ENCODE data around the gene SLCO2A1.

SLCO2A1 gene

DNA sequence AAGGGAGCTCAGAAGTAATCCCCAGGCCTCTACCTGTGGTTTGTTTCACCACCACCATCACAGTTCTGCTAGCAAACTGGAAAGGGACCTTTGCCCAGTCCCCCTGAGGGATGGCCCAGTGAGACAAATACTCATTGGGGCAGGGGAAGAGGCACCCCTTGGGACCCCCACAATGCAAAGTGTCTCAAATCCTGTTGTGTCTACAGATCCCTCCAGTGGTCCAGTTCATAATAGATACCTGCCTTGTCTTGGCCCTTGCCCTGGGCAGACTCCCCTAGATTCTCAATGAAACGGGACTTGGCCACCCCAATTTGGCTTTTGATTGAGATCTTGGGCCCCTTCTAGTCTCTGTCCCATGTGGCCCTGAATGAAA lies 90.3 kb downstream of the SLCO2A1 start:
- TF ChIP-seq BACH2 (CRISPR knock-in tag; IDR thresholded peaks at IDR 0.05; ENCODE audit: borderline replicate concordance): no peak
- TF ChIP-seq CSDC2 (CRISPR knock-in tag; IDR thresholded peaks at IDR 0.05): no peak
- TF ChIP-seq ZFP30 (CRISPR knock-in tag; IDR thresholded peaks at IDR 0.05): no peak
- TF ChIP-seq ZC3H10 (CRISPR knock-in tag; IDR thresholded peaks at IDR 0.05): no peak
- TF ChIP-seq TCF4 (CRISPR knock-in tag; IDR thresholded peaks at IDR 0.05; ENCODE audit: borderline replicate concordance): no peak
- no peak for TF ChIP-seq GLIS3 (CRISPR knock-in tag; IDR thresholded peaks at IDR 0.05)
- no peak for TF ChIP-seq SNAI2 (CRISPR knock-in tag; IDR thresholded peaks at IDR 0.05)
- TF ChIP-seq ZNF70 (CRISPR knock-in tag; IDR thresholded peaks at IDR 0.05): no peak
- TF ChIP-seq TOX (CRISPR knock-in tag; IDR thresholded peaks at IDR 0.05; ENCODE audit: borderline replicate concordance): no peak
- TF ChIP-seq, protein P1, sequence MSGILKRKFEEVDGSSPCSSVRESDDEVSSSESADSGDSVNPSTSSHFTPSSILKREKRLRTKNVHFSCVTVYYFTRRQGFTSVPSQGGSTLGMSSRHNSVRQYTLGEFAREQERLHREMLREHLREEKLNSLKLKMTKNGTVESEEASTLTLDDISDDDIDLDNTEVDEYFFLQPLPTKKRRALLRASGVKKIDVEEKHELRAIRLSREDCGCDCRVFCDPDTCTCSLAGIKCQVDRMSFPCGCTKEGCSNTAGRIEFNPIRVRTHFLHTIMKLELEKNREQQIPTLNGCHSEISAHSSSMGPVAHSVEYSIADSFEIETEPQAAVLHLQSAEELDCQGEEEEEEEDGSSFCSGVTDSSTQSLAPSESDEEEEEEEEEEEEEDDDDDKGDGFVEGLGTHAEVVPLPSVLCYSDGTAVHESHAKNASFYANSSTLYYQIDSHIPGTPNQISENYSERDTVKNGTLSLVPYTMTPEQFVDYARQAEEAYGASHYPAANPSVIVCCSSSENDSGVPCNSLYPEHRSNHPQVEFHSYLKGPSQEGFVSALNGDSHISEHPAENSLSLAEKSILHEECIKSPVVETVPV (CRISPR knock-in tag; IDR thresholded peaks at IDR 0.05): no peak
- TF ChIP-seq ZFP3 (CRISPR knock-in tag; IDR thresholded peaks at IDR 0.05): no peak
- no peak for TF ChIP-seq OSR1 (CRISPR knock-in tag; IDR thresholded peaks at IDR 0.05)
- TF ChIP-seq ZNF8 (CRISPR knock-in tag; IDR thresholded peaks at IDR 0.05): no peak
- no peak for TF ChIP-seq RARB (CRISPR knock-in tag; IDR thresholded peaks at IDR 0.05)
- TF ChIP-seq, protein P2, sequence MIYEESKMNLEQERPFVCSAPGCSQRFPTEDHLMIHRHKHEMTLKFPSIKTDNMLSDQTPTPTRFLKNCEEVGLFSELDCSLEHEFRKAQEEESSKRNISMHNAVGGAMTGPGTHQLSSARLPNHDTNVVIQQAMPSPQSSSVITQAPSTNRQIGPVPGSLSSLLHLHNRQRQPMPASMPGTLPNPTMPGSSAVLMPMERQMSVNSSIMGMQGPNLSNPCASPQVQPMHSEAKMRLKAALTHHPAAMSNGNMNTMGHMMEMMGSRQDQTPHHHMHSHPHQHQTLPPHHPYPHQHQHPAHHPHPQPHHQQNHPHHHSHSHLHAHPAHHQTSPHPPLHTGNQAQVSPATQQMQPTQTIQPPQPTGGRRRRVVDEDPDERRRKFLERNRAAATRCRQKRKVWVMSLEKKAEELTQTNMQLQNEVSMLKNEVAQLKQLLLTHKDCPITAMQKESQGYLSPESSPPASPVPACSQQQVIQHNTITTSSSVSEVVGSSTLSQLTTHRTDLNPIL (CRISPR knock-in tag; IDR thresholded peaks at IDR 0.05; ENCODE audit: low read depth): no peak
- TF ChIP-seq PATZ1 (CRISPR knock-in tag; IDR thresholded peaks at IDR 0.05; ENCODE audit: borderline replicate concordance): no peak
- TF ChIP-seq POU6F1 (CRISPR knock-in tag; IDR thresholded peaks at IDR 0.05; ENCODE audit: borderline replicate concordance, low read depth): no peak
- TF ChIP-seq ARNTL (CRISPR knock-in tag; IDR thresholded peaks at IDR 0.05; ENCODE audit: borderline replicate concordance, low read depth): no peak
- no peak for TF ChIP-seq TSHZ2 (CRISPR knock-in tag; IDR thresholded peaks at IDR 0.05)
- TF ChIP-seq ISL1 (CRISPR knock-in tag; IDR thresholded peaks at IDR 0.05): no peak
- no peak for ATAC-seq

DNA sequence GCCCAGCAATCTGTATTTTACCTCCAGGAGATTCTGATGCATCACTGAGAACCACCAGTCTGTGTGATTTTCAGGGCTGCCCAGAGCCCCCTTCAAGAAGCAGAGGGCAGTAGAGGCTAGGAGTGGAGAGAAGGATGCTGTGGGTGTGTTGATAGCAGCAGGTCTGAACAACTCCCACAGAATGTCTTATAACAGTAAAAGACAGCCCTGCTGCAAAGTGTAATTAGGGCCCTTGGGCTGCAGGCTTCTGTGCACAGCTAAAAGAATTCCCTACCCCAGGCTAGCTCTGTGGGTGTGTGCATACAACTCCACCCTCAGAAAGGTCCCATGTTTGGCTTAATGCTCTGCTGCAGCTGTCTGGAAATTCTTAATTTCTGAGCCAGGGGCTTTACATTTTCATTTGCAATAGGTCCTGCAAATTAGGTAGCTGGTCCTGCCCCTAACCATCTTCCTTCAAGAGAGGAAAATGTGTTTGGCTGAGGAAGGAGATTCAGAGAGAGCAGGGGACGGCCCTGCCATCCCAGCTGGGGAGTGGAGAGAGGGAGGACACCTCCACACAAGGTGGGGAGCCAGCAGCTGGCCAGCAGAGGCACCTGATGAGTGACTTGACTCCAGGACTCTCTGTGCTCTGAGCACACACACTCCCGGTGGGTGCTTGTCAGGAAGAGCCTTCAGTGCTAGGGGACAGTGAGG lies 90.8 kb downstream of the SLCO2A1 start:
- ATAC-seq: no peak
- no peak for TF ChIP-seq PPARA (CRISPR knock-in tag; IDR thresholded peaks at IDR 0.05; ENCODE audit: borderline replicate concordance)
- no peak for TF ChIP-seq ZFP3 (CRISPR knock-in tag; IDR thresholded peaks at IDR 0.05)
- TF ChIP-seq, protein P1 (CRISPR knock-in tag; IDR thresholded peaks at IDR 0.05): no peak
- no peak for TF ChIP-seq ZNF565 (CRISPR knock-in tag; conservative IDR thresholded peaks at IDR 0.05; ENCODE audit: low read depth)
- no peak for TF ChIP-seq GLIS3 (CRISPR knock-in tag; IDR thresholded peaks at IDR 0.05)
- TF ChIP-seq ARNTL (CRISPR knock-in tag; IDR thresholded peaks at IDR 0.05; ENCODE audit: borderline replicate concordance, low read depth): no peak
- TF ChIP-seq ESRRG (CRISPR knock-in tag; IDR thresholded peaks at IDR 0.05): no peak
- no peak for TF ChIP-seq TCF4 (CRISPR knock-in tag; IDR thresholded peaks at IDR 0.05; ENCODE audit: borderline replicate concordance)
- TF ChIP-seq ISL1 (CRISPR knock-in tag; IDR thresholded peaks at IDR 0.05): no peak
